IPS-15b (cell line): Measurements from ENCODE around the gene DNM3.
"Not testable (repeated sequence)": the region's sequence is repeated elsewhere in the genome, so short reads cannot be mapped to it uniquely, and the experiment has no call there.

Experiments
- H3K27me3 ChIP-seq: one replicate; pipeline ENCODE4 v1.6.1; 2013; ENCODE audit warnings: low read length; ENCODE audit not compliant: control insufficient read depth, insufficient read depth
- H3K36me3 ChIP-seq: one replicate; pipeline ENCODE4 v1.6.1; 2013; ENCODE audit warnings: low read length; ENCODE audit not compliant: control insufficient read depth, insufficient read depth
- H3K4me1 ChIP-seq: one replicate; pipeline ENCODE4 v1.6.1; 2013; ENCODE audit warnings: mild to moderate bottlenecking, low read length; ENCODE audit not compliant: control insufficient read depth, insufficient read depth
- H3K4me3 ChIP-seq: one replicate; pipeline ENCODE4 v1.5.1; 2013; ENCODE audit warnings: low read depth, low read length
- H3K9ac ChIP-seq: one replicate; pipeline ENCODE4 v1.6.1; 2013; ENCODE audit warnings: low read depth, mild to moderate bottlenecking, low read length
- H3K9me3 ChIP-seq: one replicate; pipeline ENCODE4 v1.6.1; 2013; ENCODE audit warnings: mild to moderate bottlenecking, low read length; ENCODE audit not compliant: control insufficient read depth, insufficient read depth

Gene DNM3

DNA sequence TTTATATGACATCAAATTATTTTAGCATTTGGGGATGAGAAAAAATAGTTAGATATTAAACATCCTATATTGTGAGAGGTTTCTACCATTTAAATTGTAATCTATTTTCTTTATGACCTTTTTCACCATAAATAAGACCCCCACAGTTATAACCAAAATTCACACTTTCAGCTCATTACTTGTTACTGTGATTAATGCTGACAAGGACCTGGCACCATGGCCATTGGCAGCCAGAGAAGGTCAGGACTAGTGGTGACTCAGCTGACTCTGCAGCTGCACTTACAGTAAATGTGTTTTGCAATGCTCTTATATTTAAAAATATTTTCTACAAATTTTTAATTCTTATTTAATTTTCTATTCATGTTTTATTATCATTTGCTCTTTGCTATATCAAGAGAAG, 445.9 kb downstream of the DNM3 start:
- no peaks in the 10 kb centered on the region for H3K36me3 ChIP-seq
- no peaks in the 10 kb centered on the region for H3K9me3 ChIP-seq

DNA sequence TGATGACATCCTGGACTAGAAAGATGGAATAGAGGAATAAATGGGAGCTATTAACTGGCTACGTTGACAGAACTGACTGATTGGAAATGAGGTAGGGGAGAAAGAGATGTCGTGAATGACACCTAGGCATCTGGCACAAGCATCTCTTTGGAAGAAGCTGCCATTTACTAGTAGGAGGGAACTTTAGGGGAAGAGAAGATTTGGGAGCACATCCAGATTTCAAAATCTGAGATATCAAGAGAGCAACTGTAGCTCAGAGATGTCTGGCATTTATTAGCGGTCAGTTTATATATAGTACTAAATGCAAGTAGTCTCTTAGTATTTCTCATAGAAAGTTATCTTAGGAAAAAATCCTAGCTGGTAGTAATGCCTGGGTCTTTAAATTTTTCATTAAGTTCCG, 447.3 kb downstream of the DNM3 start:
- no peaks in the 10 kb centered on the region for H3K4me1 ChIP-seq
- H3K4me3 ChIP-seq: no peak overlapping the region
- no peaks in the 10 kb centered on the region for H3K27me3 ChIP-seq
- H3K9ac ChIP-seq: no peak overlapping the region
- H3K36me3 ChIP-seq: no peaks in the 10 kb centered on the region
- no peaks in the 10 kb centered on the region for H3K9me3 ChIP-seq

More for the DNA sequence above, 445.9 kb downstream of the DNM3 start:
- no peak overlapping the region for H3K4me3 ChIP-seq
- H3K27me3 ChIP-seq: no peaks in the 10 kb centered on the region
- H3K9ac ChIP-seq: no peak overlapping the region
- H3K4me1 ChIP-seq: no peaks in the 10 kb centered on the region

DNA sequence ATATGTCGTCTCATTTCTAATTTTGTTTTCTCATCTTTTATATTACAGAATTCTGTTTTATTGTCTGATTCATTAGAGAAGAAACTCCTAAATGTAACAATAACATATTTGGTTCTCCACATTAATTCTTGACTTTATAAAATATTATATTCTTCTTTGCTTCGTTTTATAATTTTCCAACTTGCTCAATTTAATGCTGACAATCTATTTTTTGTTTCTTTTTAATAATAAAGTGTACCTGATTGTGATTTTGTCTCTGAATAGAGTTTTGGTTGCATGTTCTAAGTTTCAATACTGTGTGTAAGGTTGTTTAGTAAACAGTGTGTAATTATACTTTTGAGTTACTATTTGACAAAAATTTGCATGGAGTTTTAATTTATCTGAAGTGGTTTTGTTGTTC, 448.1 kb downstream of the DNM3 start:
- H3K4me3 ChIP-seq: no peak overlapping the region
- H3K4me1 ChIP-seq: no peaks in the 10 kb centered on the region
- no peaks in the 10 kb centered on the region for H3K36me3 ChIP-seq
- H3K9me3 ChIP-seq: no peaks in the 10 kb centered on the region
- no peak overlapping the region for H3K9ac ChIP-seq
- H3K27me3 ChIP-seq: no peaks in the 10 kb centered on the region

DNA sequence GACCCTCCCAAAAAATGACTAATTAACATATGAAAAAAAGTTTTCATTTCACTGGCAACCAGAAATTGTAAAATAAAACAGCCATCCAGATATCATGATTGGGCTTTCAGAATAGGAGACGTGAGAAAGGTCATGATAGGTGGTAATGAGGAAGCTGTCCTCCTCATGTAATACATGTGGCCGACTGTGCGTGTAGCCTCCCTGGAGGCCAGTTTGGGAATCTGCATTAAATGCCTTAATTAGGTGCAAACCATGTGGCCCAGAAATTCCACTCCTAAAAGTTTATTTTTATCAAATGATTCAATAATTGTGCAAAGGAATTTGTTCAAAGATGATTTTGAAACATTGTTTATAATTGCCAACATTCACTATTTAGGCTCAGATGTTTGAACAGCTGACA, 451.5 kb downstream of the DNM3 start:
- Histone ChIP-seq H3K27me3 (no peaks in the 10 kb centered on the region), H3K4me3 (no peak overlapping the region), H3K4me1 (no peaks in the 10 kb centered on the region), H3K9me3 (no peaks in the 10 kb centered on the region), H3K36me3 (no peaks in the 10 kb centered on the region), H3K9ac (no peak overlapping the region)

DNA sequence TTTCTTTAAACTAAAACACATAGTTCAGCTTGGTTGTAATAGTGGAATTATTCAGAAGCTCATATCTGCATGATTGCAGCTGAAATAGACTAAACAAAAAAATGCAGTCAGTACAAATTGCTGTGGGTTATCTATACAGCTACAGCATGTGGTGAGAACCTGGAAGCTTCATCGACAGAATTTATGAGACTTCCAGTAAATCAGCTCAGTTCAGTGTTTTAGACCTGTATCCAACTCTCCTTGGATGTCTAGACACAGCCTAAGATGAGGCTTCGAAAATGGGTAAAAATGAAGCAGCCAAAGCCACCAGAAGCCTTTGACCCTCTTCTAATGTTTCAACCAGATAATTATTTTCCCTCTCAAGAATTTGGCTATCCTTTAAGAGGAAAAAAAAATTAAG, 452.1 kb downstream of the DNM3 start:
- Histone ChIP-seq H3K36me3 (no peaks in the 10 kb centered on the region), H3K4me1 (no peaks in the 10 kb centered on the region), H3K9me3 (no peaks in the 10 kb centered on the region), H3K4me3 (no peak overlapping the region), H3K27me3 (no peaks in the 10 kb centered on the region), H3K9ac (no peak overlapping the region)

DNA sequence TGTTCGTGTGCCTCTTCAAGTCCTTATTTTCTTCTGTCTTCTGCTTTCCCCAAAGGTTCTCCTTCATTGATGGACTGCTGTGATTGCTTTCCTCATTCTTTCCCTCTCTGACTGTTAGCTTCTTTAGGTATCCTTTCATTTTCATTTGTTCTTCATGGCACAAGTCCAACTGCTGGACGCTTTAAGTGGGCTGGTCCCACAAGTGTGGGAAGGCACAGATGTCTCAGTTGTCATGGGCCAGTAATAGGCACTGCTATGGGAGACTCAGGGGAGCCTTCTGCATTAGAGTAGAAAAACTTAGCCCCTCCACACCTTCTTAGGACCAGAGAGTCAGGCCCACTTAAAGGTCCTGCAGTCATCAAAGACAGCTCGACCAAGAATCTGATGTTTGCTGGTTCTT, 456.8 kb downstream of the DNM3 start:
- H3K4me3 ChIP-seq: no peak overlapping the region
- H3K27me3 ChIP-seq: no peaks in the 10 kb centered on the region
- H3K36me3 ChIP-seq: no peaks in the 10 kb centered on the region
- peaks cover 11% of the 10 kb centered on the region for H3K9me3 ChIP-seq
- H3K9ac ChIP-seq: no peak overlapping the region
- H3K4me1 ChIP-seq: no peaks in the 10 kb centered on the region

- Histone ChIP-seq H3K9ac (no peak overlapping the region), H3K27me3 (no peaks in the 10 kb centered on the region), H3K9me3 (peaks cover 11% of the 10 kb centered on the region), H3K4me1 (no peaks in the 10 kb centered on the region), H3K36me3 (no peaks in the 10 kb centered on the region), H3K4me3 (no peak overlapping the region)
Observed at GRCh38 chr1:172298911-172299310, 457.6 kb downstream of the DNM3 start.

- H3K9ac ChIP-seq: no peak overlapping the region
- H3K4me3 ChIP-seq: no peak overlapping the region
- H3K27me3 ChIP-seq: no peaks in the 10 kb centered on the region
- no peaks in the 10 kb centered on the region for H3K4me1 ChIP-seq
- no peaks in the 10 kb centered on the region for H3K36me3 ChIP-seq
- H3K9me3 ChIP-seq: peaks cover 11% of the 10 kb centered on the region
Observed at GRCh38 chr1:172299515-172299914, 458.2 kb downstream of the DNM3 start.

GRCh38 chr1:172307508-172307907, 466.2 kb downstream of the DNM3 start:
- not testable (repeated sequence) for H3K36me3 ChIP-seq, H3K9ac ChIP-seq, H3K9me3 ChIP-seq, H3K27me3 ChIP-seq, H3K4me3 ChIP-seq, H3K4me1 ChIP-seq

DNA sequence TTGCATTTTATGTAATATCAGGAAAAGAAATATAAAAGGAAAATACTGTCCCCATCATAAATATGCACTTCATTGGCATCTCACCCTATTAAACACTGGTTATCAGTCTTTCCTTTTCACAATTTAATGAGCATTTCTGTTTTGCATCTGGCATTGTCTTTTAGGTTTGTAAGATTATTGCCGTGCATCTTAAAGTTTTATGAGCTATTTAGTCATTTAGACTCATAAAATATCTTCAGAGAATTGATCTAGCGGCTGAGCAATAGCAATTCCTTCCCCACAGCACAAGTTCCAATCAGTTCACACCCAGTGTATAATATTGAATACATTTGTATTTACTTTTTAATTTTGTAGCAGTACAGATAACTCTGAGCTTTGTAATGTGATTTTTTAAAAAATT, 466.8 kb downstream of the DNM3 start:
- no peaks in the 10 kb centered on the region for H3K27me3 ChIP-seq
- no peak overlapping the region for H3K4me3 ChIP-seq
- no peaks in the 10 kb centered on the region for H3K36me3 ChIP-seq
- no peak overlapping the region for H3K9ac ChIP-seq
- H3K4me1 ChIP-seq: no peaks in the 10 kb centered on the region
- H3K9me3 ChIP-seq: no peaks in the 10 kb centered on the region

- Histone ChIP-seq H3K36me3 (no peaks in the 10 kb centered on the region), H3K4me1 (no peaks in the 10 kb centered on the region), H3K9me3 (no peaks in the 10 kb centered on the region), H3K9ac (no peak overlapping the region), H3K27me3 (no peaks in the 10 kb centered on the region), H3K4me3 (no peak overlapping the region)
Observed at GRCh38 chr1:172308577-172308976, 467.3 kb downstream of the DNM3 start.

DNA sequence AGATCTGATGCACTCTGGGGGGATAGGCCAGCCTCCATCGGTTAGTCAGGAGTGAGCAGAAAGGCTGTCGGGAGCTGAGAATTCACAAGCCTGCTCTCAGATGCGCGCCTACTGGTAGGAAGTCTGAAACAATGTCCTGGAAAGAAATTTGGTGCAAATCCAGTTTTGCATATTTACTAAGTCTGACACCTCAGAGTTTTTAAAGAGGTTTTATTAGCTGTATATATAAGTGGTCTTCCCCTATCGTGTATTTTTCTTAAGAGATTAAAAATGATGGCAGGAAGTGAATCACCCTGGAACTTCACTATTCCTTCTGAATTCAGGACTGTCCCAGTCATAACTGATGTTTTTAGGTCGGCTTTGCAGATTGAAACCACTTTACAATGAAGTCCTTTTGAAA, 479.4 kb downstream of the DNM3 start:
- Histone ChIP-seq H3K36me3 (no peaks in the 10 kb centered on the region), H3K9ac (no peak overlapping the region), H3K9me3 (no peaks in the 10 kb centered on the region), H3K4me3 (no peak overlapping the region), H3K4me1 (no peaks in the 10 kb centered on the region), H3K27me3 (no peaks in the 10 kb centered on the region)

GRCh38 chr1:172321451-172321850, 480.2 kb downstream of the DNM3 start:
- no peaks in the 10 kb centered on the region for H3K36me3 ChIP-seq
- no peaks in the 10 kb centered on the region for H3K9me3 ChIP-seq
- no peak overlapping the region for H3K4me3 ChIP-seq
- H3K27me3 ChIP-seq: no peaks in the 10 kb centered on the region
- H3K9ac ChIP-seq: no peak overlapping the region
- no peaks in the 10 kb centered on the region for H3K4me1 ChIP-seq
